Cardiac muscle cell (in vitro differentiated cells and primary cell): Measurements from ENCODE around the gene CDH11. TPM values are rescaled to one million over a fixed set of nuclear protein-coding genes. Genes with fewer than 3 reads are reported as not detected.

Experiments used
- DNase-seq, 2 donors: peaks; one replicate each; pipeline versions ENCODE4 v3.0.0 to v3.0.0-alpha.2; 2010 to 2017; ENCODE audit warnings: low read depth in 1 of 2, low spot score in 1 of 2
- H3K27ac ChIP-seq: fragments of 200-600 bp; sonication (generic); 2 replicates; pipeline ENCODE4 v1.5.1; 2016
- H3K27me3 ChIP-seq: fragments of 200-600 bp; sonication (generic); 2 replicates; pipeline ENCODE4 v1.6.0; 2016; ENCODE audit warnings: control low read depth
- H3K36me3 ChIP-seq: fragments of 200-600 bp; sonication (generic); 2 replicates; pipeline ENCODE4 v1.5.1; 2016; ENCODE audit warnings: control low read depth
- H3K4me1 ChIP-seq: fragments of 200-600 bp; sonication (generic); 2 replicates; pipeline ENCODE4 v1.8.1; 2017; ENCODE audit warnings: low read depth, mild to moderate bottlenecking, mixed run types
- H3K4me3 ChIP-seq: fragments of 200-600 bp; sonication (generic); 2 replicates; pipeline ENCODE4 v1.5.1; 2016; ENCODE audit warnings: mild to moderate bottlenecking
- H3K9me3 ChIP-seq: fragments of 200-600 bp; sonication (generic); 2 replicates; pipeline ENCODE4 v1.5.1; 2017; ENCODE audit warnings: low read depth, mild to moderate bottlenecking, control low read depth
- polyA plus RNA-seq: library from polyadenylated mRNA; unstranded; fragments of >200 nt; fragmentation: Nextera tagmentation; extraction: Ambion mirVana; gene quantifications from 2 replicates; pipeline ENCODE4 v1.2.1, GENCODE V29; 2016
- total RNA-seq: library from RNA; depleted of rRNA; stranded (reverse); fragments of >200 nt; gene quantifications from 2 replicates; pipeline ENCODE4 v1.2.3, GENCODE V29; 2016
- TF ChIP-seq, protein P1 (sequence below): IDR thresholded peaks from 2 replicates; pipeline ENCODE4 v1.5.1; 2012; ENCODE audit warnings: low read depth, mild to moderate bottlenecking, low read length

CDH11 gene
- total and polyA plus RNA-seq, 2 experiments from 2014 or later: 29.4 to 99.3 TPM

DNA sequence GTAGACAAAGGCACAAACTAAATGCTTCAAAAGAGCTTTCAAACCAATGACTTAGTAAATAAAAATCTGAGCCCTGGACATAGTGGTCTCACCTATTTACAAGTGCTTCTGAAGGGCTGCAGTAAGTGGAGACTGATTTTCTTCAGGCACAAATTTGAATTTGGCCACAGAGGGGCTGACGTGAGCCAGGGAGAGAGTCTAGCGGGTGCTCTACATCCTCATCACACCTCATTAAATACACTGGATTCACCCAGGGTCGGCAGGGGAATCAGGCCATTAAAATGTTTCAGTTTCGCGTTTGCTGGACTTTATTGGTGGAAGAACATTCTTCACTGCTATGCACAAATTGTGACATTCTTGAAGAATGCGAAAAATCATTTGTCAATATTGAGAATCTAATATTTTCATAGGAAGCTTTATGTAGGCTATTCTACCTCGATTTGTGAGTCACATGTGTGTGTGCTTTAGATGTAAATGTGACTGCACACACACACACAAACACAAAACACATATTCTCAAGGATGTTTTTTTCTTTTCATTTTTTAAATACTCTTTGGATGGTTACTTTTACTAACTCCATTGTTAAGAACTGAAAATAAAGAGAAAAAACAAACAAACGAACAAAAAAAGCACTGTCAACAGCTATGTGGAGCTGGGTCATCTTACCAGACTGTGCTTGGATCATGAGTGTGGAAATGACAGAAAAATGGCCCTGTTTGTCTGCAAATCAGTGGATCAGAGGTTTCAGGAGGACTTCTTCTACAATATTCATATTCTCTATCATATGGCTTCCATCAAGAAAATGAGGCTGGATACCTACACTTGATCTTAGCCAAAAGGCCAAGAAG lies 58.9 kb downstream of the CDH11 start:
- no peak overlapping the region for H3K4me3 ChIP-seq
- no peak overlapping the region for H3K27ac ChIP-seq
- H3K9me3 ChIP-seq: no peaks in the 10 kb centered on the region
- H3K4me1 ChIP-seq: no peaks in the 10 kb centered on the region
- no peaks in the 10 kb centered on the region for H3K27me3 ChIP-seq
- TF ChIP-seq, protein P1, sequence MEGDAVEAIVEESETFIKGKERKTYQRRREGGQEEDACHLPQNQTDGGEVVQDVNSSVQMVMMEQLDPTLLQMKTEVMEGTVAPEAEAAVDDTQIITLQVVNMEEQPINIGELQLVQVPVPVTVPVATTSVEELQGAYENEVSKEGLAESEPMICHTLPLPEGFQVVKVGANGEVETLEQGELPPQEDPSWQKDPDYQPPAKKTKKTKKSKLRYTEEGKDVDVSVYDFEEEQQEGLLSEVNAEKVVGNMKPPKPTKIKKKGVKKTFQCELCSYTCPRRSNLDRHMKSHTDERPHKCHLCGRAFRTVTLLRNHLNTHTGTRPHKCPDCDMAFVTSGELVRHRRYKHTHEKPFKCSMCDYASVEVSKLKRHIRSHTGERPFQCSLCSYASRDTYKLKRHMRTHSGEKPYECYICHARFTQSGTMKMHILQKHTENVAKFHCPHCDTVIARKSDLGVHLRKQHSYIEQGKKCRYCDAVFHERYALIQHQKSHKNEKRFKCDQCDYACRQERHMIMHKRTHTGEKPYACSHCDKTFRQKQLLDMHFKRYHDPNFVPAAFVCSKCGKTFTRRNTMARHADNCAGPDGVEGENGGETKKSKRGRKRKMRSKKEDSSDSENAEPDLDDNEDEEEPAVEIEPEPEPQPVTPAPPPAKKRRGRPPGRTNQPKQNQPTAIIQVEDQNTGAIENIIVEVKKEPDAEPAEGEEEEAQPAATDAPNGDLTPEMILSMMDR: no peak
- no peaks in the 10 kb centered on the region for H3K36me3 ChIP-seq
- DNase-seq: no peak

DNA sequence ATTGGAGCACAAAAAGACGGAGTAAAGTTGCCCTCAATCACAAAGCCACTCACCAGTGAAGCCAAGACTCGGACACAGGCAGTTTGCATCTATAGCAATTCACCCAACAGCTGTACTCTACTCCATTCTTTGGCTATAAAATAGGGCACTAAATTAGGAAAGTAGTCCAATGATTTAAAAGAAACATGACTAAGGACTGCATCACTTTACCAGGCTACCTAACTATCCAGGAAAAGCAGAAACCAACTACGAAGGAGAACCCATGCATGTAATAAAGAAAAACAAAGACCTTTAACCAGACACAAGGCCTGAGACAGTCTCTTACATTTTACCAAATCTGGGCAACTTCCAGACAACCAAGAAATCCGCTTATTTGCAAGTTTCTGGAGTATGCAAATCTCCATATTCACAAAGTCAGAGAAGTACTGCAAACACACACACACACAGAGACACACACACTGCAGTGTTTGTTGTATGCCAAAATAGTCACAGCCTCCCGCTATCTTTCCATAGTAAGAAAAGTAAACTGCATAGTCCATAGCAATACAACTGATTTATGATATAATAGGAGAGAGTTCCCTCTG lies 59.8 kb downstream of the CDH11 start:
- TF ChIP-seq, protein P1: no peak
- no peak overlapping the region for H3K27ac ChIP-seq
- DNase-seq: no peak
- no peaks in the 10 kb centered on the region for H3K36me3 ChIP-seq
- no peaks in the 10 kb centered on the region for H3K27me3 ChIP-seq
- no peak overlapping the region for H3K4me3 ChIP-seq
- no peaks in the 10 kb centered on the region for H3K9me3 ChIP-seq
- H3K4me1 ChIP-seq: no peaks in the 10 kb centered on the region

DNA sequence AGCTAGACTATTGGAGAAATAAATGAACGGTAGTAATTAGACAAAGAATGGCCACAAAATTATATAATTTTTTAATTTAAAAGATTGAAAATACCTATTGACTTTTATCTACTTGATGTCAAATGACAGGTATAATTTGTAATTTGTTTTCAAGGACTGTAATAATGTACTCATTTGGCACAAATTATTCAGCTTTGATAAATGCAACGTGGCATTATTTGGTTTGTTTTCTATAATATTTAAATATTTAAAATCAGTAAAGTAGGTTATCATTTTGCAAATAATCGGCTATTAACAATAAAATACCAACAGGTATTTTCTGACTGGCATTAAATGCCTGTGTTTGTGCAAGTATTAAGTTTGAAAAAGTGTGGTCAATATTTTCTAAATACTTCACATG lies 60.6 kb downstream of the CDH11 start:
- TF ChIP-seq, protein P1: no peak
- H3K4me3 ChIP-seq: no peak overlapping the region
- H3K27ac ChIP-seq: no peak overlapping the region
- no peaks in the 10 kb centered on the region for H3K9me3 ChIP-seq
- no peaks in the 10 kb centered on the region for H3K4me1 ChIP-seq
- no peak for DNase-seq
- H3K36me3 ChIP-seq: no peaks in the 10 kb centered on the region
- H3K27me3 ChIP-seq: no peaks in the 10 kb centered on the region

DNA sequence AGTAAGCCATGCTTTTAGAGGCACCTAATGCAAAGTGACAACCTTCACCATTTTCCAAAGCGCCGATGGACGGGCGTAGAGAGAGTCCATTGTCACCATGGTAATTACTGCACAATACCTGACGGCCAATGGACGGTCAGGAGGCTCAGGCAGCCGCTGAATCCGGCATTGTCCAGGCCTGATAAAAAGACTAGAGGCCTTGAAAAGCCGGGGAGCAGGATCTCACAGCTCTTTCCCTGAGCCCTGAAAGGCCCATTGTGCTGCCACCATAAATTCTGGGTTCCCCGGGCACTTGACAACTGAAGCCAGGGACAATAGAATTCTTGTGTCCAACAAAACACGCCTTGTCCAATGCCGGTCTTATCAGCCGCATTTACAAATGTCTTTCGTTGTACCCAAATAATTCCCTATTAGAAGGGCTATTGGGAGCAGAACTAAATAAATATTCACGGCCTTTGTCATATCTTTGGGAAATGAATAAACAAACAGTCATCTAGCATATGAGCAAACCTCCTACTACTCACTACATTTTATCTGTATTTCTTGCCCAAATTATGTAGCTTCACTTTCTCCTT lies 62.4 kb downstream of the CDH11 start:
- Histone ChIP-seq H3K9me3 (no peaks in the 10 kb centered on the region), H3K27ac (no peak overlapping the region), H3K27me3 (no peaks in the 10 kb centered on the region), H3K36me3 (no peaks in the 10 kb centered on the region), H3K4me3 (no peak overlapping the region), H3K4me1 (peaks cover 6% of the 10 kb centered on the region)
- no peak for DNase-seq
- TF ChIP-seq, protein P1: no peak

DNA sequence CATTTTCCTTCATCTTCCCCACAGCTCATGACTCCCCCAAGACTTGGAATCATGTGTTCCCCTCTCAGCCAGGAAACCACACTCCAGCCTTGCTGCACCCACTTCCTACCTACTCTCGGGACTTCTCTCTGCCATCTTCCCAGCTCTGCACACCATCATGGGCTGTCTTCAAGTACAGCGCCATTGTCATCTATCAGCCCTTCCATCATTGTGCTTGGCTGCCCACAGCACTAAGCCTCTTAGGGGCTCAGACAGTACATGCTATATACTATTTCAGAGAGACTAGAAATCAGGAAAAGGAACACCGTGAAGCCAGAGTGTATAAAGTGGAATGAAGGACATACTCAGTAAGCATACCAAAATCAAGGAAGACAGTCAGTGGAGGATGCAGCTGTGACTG lies 64.7 kb downstream of the CDH11 start:
- TF ChIP-seq, protein P1: no peak
- H3K36me3 ChIP-seq: no peaks in the 10 kb centered on the region

More for the DNA sequence above, 64.7 kb downstream of the CDH11 start:
- H3K27ac ChIP-seq: no peak overlapping the region
- H3K27me3 ChIP-seq: no peaks in the 10 kb centered on the region
- H3K9me3 ChIP-seq: no peaks in the 10 kb centered on the region
- no peak overlapping the region for H3K4me3 ChIP-seq
- DNase-seq: no peak
- H3K4me1 ChIP-seq: peaks cover 6% of the 10 kb centered on the region
